A549 treated with CpdA at 1 μM for 4 hours (cell line): ENCODE measurements around the gene JAZF1. TPM values are rescaled to one million over a fixed set of nuclear protein-coding genes. Genes with fewer than 3 reads are reported as not detected.

Experiments used
- total RNA-seq: library from RNA; stranded (reverse); fragments of 200-300 nt; extraction: Qiagen RNA extraction; gene quantifications from 5 replicates; pipeline ENCODE4 v1.2.3, GENCODE V29; 2022; ENCODE audit warnings: low read depth

Gene JAZF1
- 3.9 to 6.1 TPM (median 5.6 TPM) in 5 replicates for total RNA-seq

GRCh38 chr7:28180364-28181147 is at the start of gene JAZF1:
Gene JAZF1, minus strand, starts transcription at chr7:28180795.

Other genes starting within 250 kb of the JAZF1 start
- 3.6 to 5.1 TPM (median 4.0 TPM) in 5 replicates for gene CREB5, start 231.7 kb upstream of the JAZF1 start, total RNA-seq